ENCODE results near the gene KIAA1217.

KIAA1217 gene

DNA sequence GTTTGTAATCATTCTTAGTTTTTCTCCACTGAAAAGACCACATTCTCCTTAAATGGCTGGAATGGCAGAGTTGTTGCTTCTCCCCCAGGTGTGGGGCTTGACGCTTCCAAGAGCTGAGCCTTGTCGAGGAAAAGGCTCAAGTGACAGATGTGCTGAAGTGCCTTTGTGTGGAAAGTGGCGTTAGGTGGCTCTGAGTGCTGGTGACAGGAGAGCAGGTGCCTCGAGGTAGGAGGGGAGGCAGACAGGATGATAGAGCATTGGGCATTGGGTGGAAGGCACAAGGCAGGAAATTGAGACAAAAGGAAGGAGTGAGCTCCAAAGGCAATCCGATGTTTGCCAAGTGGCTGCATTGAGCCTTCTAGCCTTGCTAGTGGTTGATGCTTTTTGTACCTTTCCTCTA is 6.7 kb downstream of the KIAA1217 start:
- H3K14ac ChIP-seq (ENCODE audit: low read length) = no peak overlapping the region
- no peak overlapping the region for H2BK15ac ChIP-seq (ENCODE audit: low read length)
- H3K27me3 ChIP-seq (ENCODE audit: control insufficient read depth in 3 of 3, insufficient read depth in 3 of 3, low read depth in 1 of 3, low read length in 3 of 3) = no peaks in the 10 kb centered on the region
- H3K23ac ChIP-seq (ENCODE audit: low read depth, low read length, poor library complexity) = no peak overlapping the region
- H4K91ac ChIP-seq (ENCODE audit: low read depth, low read length, poor library complexity) = no peak overlapping the region
- no peaks in the 10 kb centered on the region for H3K79me1 ChIP-seq (ENCODE audit: low read depth, low read length)
- H3K27ac ChIP-seq (replicated peaks; ENCODE audit: low read length) = no peak overlapping the region
- H2BK5ac ChIP-seq (ENCODE audit: low read length) = no peak overlapping the region
- no peak overlapping the region for H2AFZ ChIP-seq (ENCODE audit: low read length)
- H3K36me3 ChIP-seq (replicated peaks in 1 of 2; ENCODE audit: control insufficient read depth in 2 of 2, insufficient read depth in 2 of 2, low read length in 2 of 2) = peaks cover 5 to 8% of the 10 kb centered on the region in 2 donors
- no peak overlapping the region for H2BK120ac ChIP-seq (ENCODE audit: low read depth, low read length)
- no peak for DNase-seq (ENCODE audit: low spot score)
- no peak overlapping the region for H2BK12ac ChIP-seq (ENCODE audit: low read length)
- H3K4me2 ChIP-seq (ENCODE audit: insufficient read depth, low read length, poor library complexity, severe bottlenecking) = no peak overlapping the region
- no peak overlapping the region for H4K8ac ChIP-seq (ENCODE audit: low read depth, low read length)
- WGBS, 2 donors (ENCODE audit: extremely low coverage in 2 of 2, insufficient read length in 2 of 2, insufficient replicate concordance in 1 of 2) = no CpG with 5 or more reads among the region's 5 CpGs
- H3K4ac ChIP-seq (ENCODE audit: low read length) = no peak overlapping the region
- no peak overlapping the region for H3K18ac ChIP-seq (ENCODE audit: low read length)
- H3K4me3 ChIP-seq (ENCODE audit: low read length in 2 of 2) = no peak overlapping the region
- H3K9ac ChIP-seq (ENCODE audit: low read depth, low read length, poor library complexity) = no peak overlapping the region
- H3K4me1 ChIP-seq (ENCODE audit: control insufficient read depth in 2 of 2, insufficient read depth in 1 of 2, low read depth in 1 of 2, low read length in 2 of 2) = peaks cover 2 to 16% of the 10 kb centered on the region in 2 donors
- H3K9me3 ChIP-seq (replicated peaks in 1 of 2; ENCODE audit: control insufficient read depth in 2 of 2, insufficient read depth in 1 of 2, low read depth in 1 of 2, low read length in 2 of 2) = no peaks in the 10 kb centered on the region
- H2AK5ac ChIP-seq (ENCODE audit: low read depth, low read length) = no peak overlapping the region

DNA sequence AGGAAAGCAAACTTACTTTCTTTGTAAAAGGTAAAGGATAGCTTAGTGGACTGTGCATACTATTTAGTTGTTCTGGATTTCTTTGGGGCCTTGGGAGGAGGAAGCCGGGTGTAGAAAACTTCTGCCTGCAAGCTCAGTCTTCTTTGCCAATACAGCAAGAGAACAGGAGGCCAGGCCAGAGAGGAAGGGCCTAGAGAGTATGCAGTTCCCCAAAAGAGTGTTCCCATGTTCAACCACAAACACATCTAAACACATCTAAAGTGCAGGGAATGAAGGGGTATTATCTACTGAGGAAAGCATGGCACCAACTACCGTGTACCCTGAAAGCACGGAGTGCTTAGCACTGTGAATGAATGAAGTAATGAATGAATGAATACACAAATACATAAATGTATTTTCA is 11.0 kb downstream of the KIAA1217 start:
- peaks cover 0 to 6% of the 10 kb centered on the region in 2 donors for H3K4me1 ChIP-seq (ENCODE audit: control insufficient read depth in 2 of 2, insufficient read depth in 1 of 2, low read depth in 1 of 2, low read length in 2 of 2)
- no peak overlapping the region for H3K27ac ChIP-seq (replicated peaks; ENCODE audit: low read length)
- no peaks in the 10 kb centered on the region for H3K79me1 ChIP-seq (ENCODE audit: low read depth, low read length)
- no peak overlapping the region for H2BK15ac ChIP-seq (ENCODE audit: low read length)
- no peak overlapping the region for H3K18ac ChIP-seq (ENCODE audit: low read length)
- H3K4me2 ChIP-seq (ENCODE audit: insufficient read depth, low read length, poor library complexity, severe bottlenecking) = no peak overlapping the region
- no peak for DNase-seq (ENCODE audit: low spot score)
- H3K4me3 ChIP-seq (ENCODE audit: low read length in 2 of 2) = no peak overlapping the region
- H2BK12ac ChIP-seq (ENCODE audit: low read length) = no peak overlapping the region
- H4K91ac ChIP-seq (ENCODE audit: low read depth, low read length, poor library complexity) = no peak overlapping the region
- no CpG with 5 or more reads among the region's 3 CpGs for WGBS, 2 donors (ENCODE audit: extremely low coverage in 2 of 2, insufficient read length in 2 of 2, insufficient replicate concordance in 1 of 2)
- no peak overlapping the region for H2BK5ac ChIP-seq (ENCODE audit: low read length)
- H3K9me3 ChIP-seq (replicated peaks in 1 of 2; ENCODE audit: control insufficient read depth in 2 of 2, insufficient read depth in 1 of 2, low read depth in 1 of 2, low read length in 2 of 2) = no peaks in the 10 kb centered on the region
- no peak overlapping the region for H3K23ac ChIP-seq (ENCODE audit: low read depth, low read length, poor library complexity)
- H3K4ac ChIP-seq (ENCODE audit: low read length) = no peak overlapping the region
- peaks cover 5 to 14% of the 10 kb centered on the region in 2 donors for H3K36me3 ChIP-seq (replicated peaks in 1 of 2; ENCODE audit: control insufficient read depth in 2 of 2, insufficient read depth in 2 of 2, low read length in 2 of 2)
- no peak overlapping the region for H4K8ac ChIP-seq (ENCODE audit: low read depth, low read length)
- H3K14ac ChIP-seq (ENCODE audit: low read length) = no peak overlapping the region
- no peak overlapping the region for H3K9ac ChIP-seq (ENCODE audit: low read depth, low read length, poor library complexity)
- no peaks in the 10 kb centered on the region for H3K27me3 ChIP-seq (ENCODE audit: control insufficient read depth in 3 of 3, insufficient read depth in 3 of 3, low read depth in 1 of 3, low read length in 3 of 3)
- no peak overlapping the region for H2AFZ ChIP-seq (ENCODE audit: low read length)
- H2AK5ac ChIP-seq (ENCODE audit: low read depth, low read length) = no peak overlapping the region
- no peak overlapping the region for H2BK120ac ChIP-seq (ENCODE audit: low read depth, low read length)

DNA sequence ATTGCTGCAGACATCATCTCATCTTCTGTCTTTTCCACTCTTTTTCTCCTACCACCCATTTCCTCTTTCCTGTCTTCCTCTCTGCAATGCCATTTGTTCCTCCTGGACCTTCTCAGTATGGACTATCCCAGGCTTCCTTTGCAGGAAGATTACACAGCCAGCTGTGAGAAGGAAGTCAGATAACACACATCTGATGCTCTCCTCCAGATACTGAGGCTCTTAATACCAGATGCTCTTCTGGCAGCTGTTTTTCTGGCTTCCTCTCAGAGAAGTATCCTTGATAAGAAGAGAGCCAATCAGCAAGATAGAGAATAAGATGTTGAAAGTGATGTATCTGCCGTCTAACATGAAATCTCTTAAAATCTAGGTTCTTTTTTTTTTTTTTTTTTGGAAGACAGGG is 14.4 kb downstream of the KIAA1217 start:
- Histone ChIP-seq H3K23ac (ENCODE audit: low read depth, low read length, poor library complexity) (no peak overlapping the region), H3K14ac (ENCODE audit: low read length) (no peak overlapping the region), H3K79me1 (ENCODE audit: low read depth, low read length) (no peaks in the 10 kb centered on the region), H3K4me3 (ENCODE audit: low read length in 2 of 2) (no peak overlapping the region), H3K27ac (replicated peaks; ENCODE audit: low read length) (no peak overlapping the region), H2AK5ac (ENCODE audit: low read depth, low read length) (no peak overlapping the region), H3K36me3 (replicated peaks in 1 of 2; ENCODE audit: control insufficient read depth in 2 of 2, insufficient read depth in 2 of 2, low read length in 2 of 2) (peaks cover 5 to 14% of the 10 kb centered on the region in 2 donors), H3K18ac (ENCODE audit: low read length) (no peak overlapping the region), H3K27me3 (ENCODE audit: control insufficient read depth in 3 of 3, insufficient read depth in 3 of 3, low read depth in 1 of 3, low read length in 3 of 3) (no peaks in the 10 kb centered on the region), H4K8ac (ENCODE audit: low read depth, low read length) (no peak overlapping the region), H3K9me3 (replicated peaks in 1 of 2; ENCODE audit: control insufficient read depth in 2 of 2, insufficient read depth in 1 of 2, low read depth in 1 of 2, low read length in 2 of 2) (no peaks in the 10 kb centered on the region), H2BK120ac (ENCODE audit: low read depth, low read length) (no peak overlapping the region), H3K4me2 (ENCODE audit: insufficient read depth, low read length, poor library complexity, severe bottlenecking) (no peak overlapping the region), H2BK12ac (ENCODE audit: low read length) (no peak overlapping the region), H3K4ac (ENCODE audit: low read length) (no peak overlapping the region), H2BK15ac (ENCODE audit: low read length) (no peak overlapping the region), H3K4me1 (ENCODE audit: control insufficient read depth in 2 of 2, insufficient read depth in 1 of 2, low read depth in 1 of 2, low read length in 2 of 2) (no peaks in the 10 kb centered on the region), H3K9ac (ENCODE audit: low read depth, low read length, poor library complexity) (no peak overlapping the region), H2AFZ (ENCODE audit: low read length) (no peak overlapping the region), H2BK5ac (ENCODE audit: low read length) (no peak overlapping the region), H4K91ac (ENCODE audit: low read depth, low read length, poor library complexity) (no peak overlapping the region)
- WGBS, 2 donors (ENCODE audit: extremely low coverage in 2 of 2, insufficient read length in 2 of 2, insufficient replicate concordance in 1 of 2) = no CpG with 5 or more reads among the region's 1 CpG
- no peak for DNase-seq (ENCODE audit: low spot score)

DNA sequence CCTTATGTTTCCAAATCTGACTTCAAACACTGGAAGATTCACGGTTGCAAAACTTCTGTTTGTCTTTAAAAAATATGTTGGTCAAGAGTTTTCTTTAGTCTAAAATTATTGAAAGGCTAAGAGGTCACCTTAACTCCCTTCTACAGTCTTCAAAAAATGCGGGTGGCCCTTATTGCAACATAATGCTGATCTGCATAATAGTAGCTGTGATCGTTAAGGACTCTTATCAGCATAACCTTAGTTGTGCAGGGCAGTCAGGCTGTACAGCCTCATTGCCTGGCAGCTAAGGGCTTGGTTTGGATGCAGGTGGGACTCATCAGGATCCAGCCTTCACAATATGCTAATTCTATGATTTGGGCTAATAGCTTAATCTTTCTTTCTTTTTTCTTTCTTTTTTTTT is 15.0 kb downstream of the KIAA1217 start:
- no peaks in the 10 kb centered on the region for H3K79me1 ChIP-seq (ENCODE audit: low read depth, low read length)
- H3K23ac ChIP-seq (ENCODE audit: low read depth, low read length, poor library complexity) = no peak overlapping the region
- H3K4ac ChIP-seq (ENCODE audit: low read length) = no peak overlapping the region
- H3K4me2 ChIP-seq (ENCODE audit: insufficient read depth, low read length, poor library complexity, severe bottlenecking) = no peak overlapping the region
- no peak overlapping the region for H2BK5ac ChIP-seq (ENCODE audit: low read length)
- no peak overlapping the region for H3K27ac ChIP-seq (replicated peaks; ENCODE audit: low read length)
- no peak overlapping the region for H4K91ac ChIP-seq (ENCODE audit: low read depth, low read length, poor library complexity)
- DNase-seq (ENCODE audit: low spot score) = no peak
- H2BK120ac ChIP-seq (ENCODE audit: low read depth, low read length) = no peak overlapping the region
- no peak overlapping the region for H2AFZ ChIP-seq (ENCODE audit: low read length)
- H4K8ac ChIP-seq (ENCODE audit: low read depth, low read length) = no peak overlapping the region
- no peaks in the 10 kb centered on the region for H3K27me3 ChIP-seq (ENCODE audit: control insufficient read depth in 3 of 3, insufficient read depth in 3 of 3, low read depth in 1 of 3, low read length in 3 of 3)
- H3K9ac ChIP-seq (ENCODE audit: low read depth, low read length, poor library complexity) = no peak overlapping the region
- no peak overlapping the region for H2BK12ac ChIP-seq (ENCODE audit: low read length)
- H3K14ac ChIP-seq (ENCODE audit: low read length) = no peak overlapping the region
- no peak overlapping the region for H2AK5ac ChIP-seq (ENCODE audit: low read depth, low read length)
- no CpG with 5 or more reads among the region's 3 CpGs for WGBS, 2 donors (ENCODE audit: extremely low coverage in 2 of 2, insufficient read length in 2 of 2, insufficient replicate concordance in 1 of 2)
- H3K9me3 ChIP-seq (replicated peaks in 1 of 2; ENCODE audit: control insufficient read depth in 2 of 2, insufficient read depth in 1 of 2, low read depth in 1 of 2, low read length in 2 of 2) = no peaks in the 10 kb centered on the region
- no peaks in the 10 kb centered on the region for H3K4me1 ChIP-seq (ENCODE audit: control insufficient read depth in 2 of 2, insufficient read depth in 1 of 2, low read depth in 1 of 2, low read length in 2 of 2)
- no peak overlapping the region for H3K4me3 ChIP-seq (ENCODE audit: low read length in 2 of 2)
- H3K36me3 ChIP-seq (replicated peaks in 1 of 2; ENCODE audit: control insufficient read depth in 2 of 2, insufficient read depth in 2 of 2, low read length in 2 of 2) = peaks cover 5 to 14% of the 10 kb centered on the region in 2 donors
- H2BK15ac ChIP-seq (ENCODE audit: low read length) = no peak overlapping the region
- H3K18ac ChIP-seq (ENCODE audit: low read length) = no peak overlapping the region

Data from neuronal stem cell (in vitro differentiated cells).